K562 (cell line): Measurements from ENCODE around the gene PLEKHA7. TPM values are rescaled to one million over a fixed set of nuclear protein-coding genes. Genes with fewer than 3 reads are reported as not detected.

Experiments used
- ATAC-seq: fragments of 200-7000 bp; cut with Tn5 transposase; 3 replicates; pipeline ENCODE4 v1.9.1; 2020; ENCODE audit warnings: moderate library complexity
- BruUV-seq: library from RNA; stranded (reverse); fragments of 400-500 nt; replicated peaks from 2 replicates; lab custom pipeline; 2021; lab: Mats Ljungman, UMichigan
- CTCF ChIA-PET: fragments of 300-600 bp; formaldehyde crosslinking; extraction: SDS; loops from one replicate; lab custom pipeline; 2021; ENCODE audit warnings: low intra/inter-chr PET ratio; lab: Yijun Ruan, JAX
- POLR2A ChIA-PET: fragments of 300-600, 350-650 bp; sonication (Branson Sonifier 250); formaldehyde crosslinking; extraction: SDS; loops from one replicate; lab custom pipeline; 2021; ENCODE audit warnings: antibody characterized with exemption, inconsistent platforms; lab: Yijun Ruan, JAX
- DNase-seq, 4 experiments: peaks; one replicate each; pipeline versions ENCODE4 v3.0.0 to v3.0.0-alpha.2; 2011 to 2018; ENCODE audit warnings: low spot score in 3 of 4, mixed read lengths in 3 of 4; ENCODE audit errors: extremely low read depth in 1 of 4
- FAIRE-seq: peaks from 2 replicates; lab custom pipeline; 2011; peaks lifted over from hg19 to GRCh38; lab: Jason Lieb, UNC
- H2AFZ ChIP-seq: 2 replicates; pipeline ENCODE4 v1.6.0; 2011; ENCODE audit warnings: low read depth, low read length, control low read depth, inconsistent platforms
- H3K27ac ChIP-seq: fragments of 200-600 bp; 3 replicates; pipeline ENCODE4 v1.8.0; 2011; ENCODE audit warnings: low read depth, mild to moderate bottlenecking, control low read depth, inconsistent platforms, low read length, moderate library complexity, mixed read lengths; ENCODE audit errors: extremely low read depth
- H3K27me3 ChIP-seq, 2 experiments: fragments of 300-600 bp in 1 of 2; 2 replicates in 1 of 2; 3 replicates in 1 of 2; pipeline versions ENCODE4 v1.6.0 to v1.8.0; 2011; ENCODE audit warnings: inconsistent platforms in 2 of 2, low read length in 2 of 2, mild to moderate bottlenecking in 1 of 2, mixed read lengths in 1 of 2, moderate library complexity in 1 of 2; ENCODE audit not compliant: control insufficient read depth in 2 of 2, insufficient read depth in 2 of 2
- H3K36me3 ChIP-seq: fragments of 300-600 bp; 3 replicates; pipeline ENCODE4 v1.8.0; 2011; ENCODE audit warnings: mild to moderate bottlenecking, low read length, inconsistent platforms; ENCODE audit not compliant: control insufficient read depth, insufficient read depth
- H3K4me1 ChIP-seq, 2 experiments: fragments of 200-600 bp in 1 of 2; replicated peaks in 1 of 2; 2 replicates in 1 of 2; 3 replicates in 1 of 2; pipeline versions ENCODE4 v1.5.1 to v1.8.0; 2011; ENCODE audit warnings: inconsistent platforms in 2 of 2, low read length in 2 of 2, mild to moderate bottlenecking in 1 of 2, mixed read lengths in 1 of 2, moderate library complexity in 1 of 2; ENCODE audit not compliant: control insufficient read depth in 2 of 2, insufficient read depth in 2 of 2
- H3K4me2 ChIP-seq: 2 replicates; pipeline ENCODE4 v1.6.1; 2011; ENCODE audit warnings: low read length, control low read depth, inconsistent platforms, mixed read lengths; ENCODE audit not compliant: insufficient read depth
- H3K4me3 ChIP-seq: fragments of 200-600 bp; sonication (generic), shearing (Covaris generic); 2 replicates; pipeline ENCODE4 v1.5.1; 2016; ENCODE audit warnings: control low read depth, inconsistent platforms
- H3K79me2 ChIP-seq: fragments of 200-600 bp; 3 replicates; pipeline ENCODE4 v1.8.0; 2011; ENCODE audit warnings: low read length, inconsistent platforms; ENCODE audit not compliant: control insufficient read depth, insufficient read depth
- H3K9ac ChIP-seq, 2 experiments: 2 replicates each; pipeline versions ENCODE4 v1.6.0 to v1.6.1; 2011; ENCODE audit warnings: low read depth in 2 of 2, low read length in 2 of 2, control low read depth in 1 of 2, inconsistent platforms in 1 of 2, mild to moderate bottlenecking in 1 of 2, mixed read lengths in 1 of 2; ENCODE audit not compliant: insufficient read depth in 1 of 2
- H3K9me1 ChIP-seq: one replicate; pipeline ENCODE4 v1.6.0; 2011; ENCODE audit warnings: inconsistent platforms, mild to moderate bottlenecking, low read length, moderate library complexity; ENCODE audit not compliant: control insufficient read depth, insufficient read depth
- H3K9me3 ChIP-seq: replicated peaks from 2 replicates; pipeline ENCODE4 v1.5.1; 2011; ENCODE audit warnings: low read depth, low read length, inconsistent platforms; ENCODE audit not compliant: control insufficient read depth, insufficient read depth
- H4K20me1 ChIP-seq: replicated peaks from 2 replicates; pipeline ENCODE4 v1.6.1; 2011; ENCODE audit warnings: low read length, inconsistent platforms, mixed read lengths; ENCODE audit not compliant: control insufficient read depth, insufficient read depth
- ARID2 ChIP-seq: fragments of 450-650 bp; IDR thresholded peaks from 2 replicates; pipeline ENCODE4 v1.6.1; 2017; ENCODE audit warnings: antibody characterized with exemption, mild to moderate bottlenecking
- KDM4B ChIP-seq, 2 experiments: fragments of 450-650 bp in 1 of 2; sonication (generic) in 1 of 2; IDR thresholded peaks; 2 replicates each; pipeline ENCODE4 v1.6.1; 2016 to 2017; ENCODE audit warnings: borderline replicate concordance in 2 of 2, antibody characterized with exemption in 1 of 2, low read depth in 1 of 2, mild to moderate bottlenecking in 1 of 2
- PTRF ChIP-seq: fragments of 450-650 bp; IDR thresholded peaks from 2 replicates; pipeline ENCODE4 v1.6.1; 2016; ENCODE audit warnings: mild to moderate bottlenecking, missing genetic modification characterization, missing compliant biosample characterization
- SREBF1 ChIP-seq: fragments of 150-350 bp; IDR thresholded peaks from 2 replicates; pipeline ENCODE4 v1.6.1; 2014; ENCODE audit warnings: antibody characterized with exemption, low read depth, low read length, borderline replicate concordance
- TAF9B ChIP-seq: fragments of 450-650 bp; IDR thresholded peaks from 2 replicates; pipeline ENCODE4 v1.6.1; 2018; ENCODE audit warnings: mild to moderate bottlenecking; ENCODE audit not compliant: partially characterized antibody
- ZNF311 ChIP-seq: fragments of 250-450 bp; sonication (Bioruptor Pico); IDR thresholded peaks from 2 replicates; pipeline ENCODE4 v1.4.0; 2020; ENCODE audit warnings: mild to moderate bottlenecking, moderate library complexity
- WGBS: fragments of 100-300 bp; shearing (Covaris generic); methylation state at CpG from one replicate; pipeline ENCODE4 v1.1.6; 2016; ENCODE audit warnings: low coverage, mixed read lengths; ENCODE audit not compliant: insufficient coverage; ENCODE audit errors: missing lambda C conversion rate; 5-methylcytosine and 5-hydroxymethylcytosine counted together
- in situ Hi-C: fragments of 300-500 bp; cut with MboI; formaldehyde crosslinking; loops from 4 replicates; pipeline ENCODE4 v1.15.0; 2018; ENCODE audit warnings: inconsistent platforms, mixed read lengths
- intact Hi-C: fragments of 100-400 bp; cut with micrococcal nuclease; formaldehyde crosslinking; loops from 2 replicates; pipeline ENCODE4 v1.14.2; 2022
- polyA plus RNA-seq, 8 experiments: library from polyadenylated mRNA; depleted of rRNA in 4 of 8; stranded (reverse) in 5 of 8; unstranded in 3 of 8; fragments of >200 nt; fragmentation: Nextera tagmentation in 2 of 8; fragmentation: Illumina TruSeq in 1 of 8; extraction: Ambion mirVana in 2 of 8; extraction: Trizol in 1 of 8; gene quantifications; 2 replicates each; pipeline versions ENCODE4 v1.2.1 to v1.2.3, GENCODE V29; 2011 to 2014; ENCODE audit warnings: inconsistent platforms in 1 of 8, missing spikeins in 1 of 8
- total RNA-seq, 7 experiments: library from RNA; depleted of rRNA in 6 of 7; stranded (reverse); fragments of >200 nt in 6 of 7; fragmentation: Illumina TruSeq in 2 of 7; extraction: Trizol in 2 of 7; gene quantifications; 2 replicates each; pipeline versions ENCODE4 v1.2.1 to v1.2.3, GENCODE V29; 2011 to 2021; ENCODE audit warnings: low replicate concordance in 1 of 7
- TF ChIP-seq, protein P1 (sequence below): fragments of 450-650 bp; IDR thresholded peaks from 2 replicates; pipeline ENCODE4 v1.6.1; 2016; ENCODE audit warnings: low read depth, mild to moderate bottlenecking, moderate library complexity
- TF ChIP-seq, protein P2 (sequence below): sonication (generic); formaldehyde crosslinking; IDR thresholded peaks from 2 replicates; pipeline ENCODE4 v1.8.1; 2023; ENCODE audit warnings: mild to moderate bottlenecking, missing genetic modification reagents, moderate library complexity

PLEKHA7 gene
- total and polyA plus RNA-seq, 9 of the 15 experiments (the other 6 are each of a cell fraction or from before 2014, with no cell fraction given) = 0.06 to 0.77 (median 0.20) TPM; not detected in 1

DNA sequence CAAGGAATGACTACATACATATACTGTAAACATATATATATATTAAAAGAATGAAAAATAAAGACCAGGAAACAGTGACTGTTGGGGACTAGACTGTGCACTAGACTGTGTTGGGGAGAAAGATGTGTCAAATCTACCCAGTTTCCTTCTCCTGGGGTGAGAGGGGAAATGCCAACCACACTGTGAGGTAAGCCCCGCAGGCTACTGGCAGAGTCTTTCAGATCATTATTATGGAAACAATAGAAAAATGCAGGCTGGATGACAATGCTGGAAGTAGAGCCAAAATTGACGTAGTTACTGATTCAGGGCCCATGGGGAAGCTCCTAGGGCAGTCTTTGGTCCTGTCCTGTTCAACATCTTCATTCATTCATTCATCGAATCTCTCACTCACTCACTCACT is 174.4 kb downstream of the PLEKHA7 start (continued):
- TF ChIP-seq, protein P1, sequence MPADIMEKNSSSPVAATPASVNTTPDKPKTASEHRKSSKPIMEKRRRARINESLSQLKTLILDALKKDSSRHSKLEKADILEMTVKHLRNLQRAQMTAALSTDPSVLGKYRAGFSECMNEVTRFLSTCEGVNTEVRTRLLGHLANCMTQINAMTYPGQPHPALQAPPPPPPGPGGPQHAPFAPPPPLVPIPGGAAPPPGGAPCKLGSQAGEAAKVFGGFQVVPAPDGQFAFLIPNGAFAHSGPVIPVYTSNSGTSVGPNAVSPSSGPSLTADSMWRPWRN = no peak
- TF ChIP-seq ZNF311 (CRISPR knock-in tag) (no peak), SREBF1 (no peak)
- TF ChIP-seq, protein P2, sequence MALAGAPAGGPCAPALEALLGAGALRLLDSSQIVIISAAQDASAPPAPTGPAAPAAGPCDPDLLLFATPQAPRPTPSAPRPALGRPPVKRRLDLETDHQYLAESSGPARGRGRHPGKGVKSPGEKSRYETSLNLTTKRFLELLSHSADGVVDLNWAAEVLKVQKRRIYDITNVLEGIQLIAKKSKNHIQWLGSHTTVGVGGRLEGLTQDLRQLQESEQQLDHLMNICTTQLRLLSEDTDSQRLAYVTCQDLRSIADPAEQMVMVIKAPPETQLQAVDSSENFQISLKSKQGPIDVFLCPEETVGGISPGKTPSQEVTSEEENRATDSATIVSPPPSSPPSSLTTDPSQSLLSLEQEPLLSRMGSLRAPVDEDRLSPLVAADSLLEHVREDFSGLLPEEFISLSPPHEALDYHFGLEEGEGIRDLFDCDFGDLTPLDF = no peak

DNA sequence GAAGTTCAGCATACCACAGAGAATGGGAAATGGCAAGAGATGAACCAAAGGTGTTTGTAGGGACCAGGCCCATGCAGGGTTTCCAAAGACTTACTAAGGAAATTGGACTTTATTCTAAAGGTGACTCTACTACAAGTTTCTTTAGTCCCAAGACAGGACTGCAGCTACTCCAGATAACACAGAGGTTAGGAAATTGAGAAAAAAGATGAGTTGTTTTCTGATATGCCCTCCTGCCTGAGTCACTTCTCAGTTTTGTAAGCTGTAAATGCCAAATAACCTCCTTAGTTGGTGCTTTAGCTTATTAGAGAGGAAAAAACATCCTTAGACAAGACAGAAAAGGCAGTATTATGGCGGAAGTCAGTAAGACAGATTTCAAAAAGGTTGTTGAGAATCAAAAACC is 179.8 kb downstream of the PLEKHA7 start:
- CTCF ChIA-PET = no interaction called here
- TF ChIP-seq TAF9B (no peak), KDM4B (IDR thresholded peaks at IDR 0.05; ENCODE audit: borderline replicate concordance in 2 of 2, low read depth in 1 of 2) (no peak), PTRF (no peak), ARID2 (no peak)

More for the DNA sequence above, 179.8 kb downstream of the PLEKHA7 start:
- FAIRE-seq (no peak), DNase-seq (no peak), ATAC-seq (no peak)
- BruUV-seq = no TSS peak
- Histone ChIP-seq H3K4me2 (no peak overlapping the region), H3K79me2 (no peaks in the 10 kb centered on the region), H3K27me3 (peaks cover 0 to 7% of the 10 kb centered on the region in 2 experiments; a peak in 2 of 5 replicates), H2AFZ (no peak overlapping the region), H3K27ac (no peak overlapping the region), H3K36me3 (no peaks in the 10 kb centered on the region), H3K9me3 (no peaks in the 10 kb centered on the region), H3K4me1 (no peaks in the 10 kb centered on the region; a peak in 1 of 5 replicates), H3K9me1 (no peaks in the 10 kb centered on the region), H3K4me3 (no peak overlapping the region), H4K20me1 (no peaks in the 10 kb centered on the region), H3K9ac (no peak overlapping the region)
- in situ Hi-C loops = no loop called here
- POLR2A ChIA-PET = no interaction called here
- intact Hi-C loops = no loop called here
- WGBS = 42% methylated on average over 1 of the region's 1 CpG
